Measurements from ENCODE around the gene CAPN10.
A peak's percentile ranks its signal among the peaks of the same experiment; 100 is the strongest.

- no peak for TF ChIP-seq ARID4B (CRISPR knock-in tag; IDR thresholded peaks at IDR 0.05; ENCODE audit: borderline replicate concordance)
- TF ChIP-seq CTCF (IDR thresholded peaks at IDR 0.05) = no peak
- peak; percentile 84 for TF ChIP-seq MAX (CRISPR knock-in tag; IDR thresholded peaks at IDR 0.05)
- TF ChIP-seq GABPB1 (CRISPR knock-in tag; IDR thresholded peaks at IDR 0.05) = no peak
- no peak for TF ChIP-seq ESRRA (CRISPR knock-in tag; IDR thresholded peaks at IDR 0.05; ENCODE audit: borderline replicate concordance)
Measured at GRCh38 chr2:240558236-240558761, 28.2 kb upstream of the CAPN10 start.
